Breast epithelium (tissue), 3 donors: ENCODE measurements around the gene N4BP2L1.

Experiments
- CTCF ChIP-seq, 3 donors: fragments of 450-650 bp; IDR thresholded peaks; one replicate each; pipeline ENCODE4 v1.5.1; 2016 to 2017; ENCODE audit warnings: antibody characterized with exemption in 3 of 3, mild to moderate bottlenecking in 3 of 3, moderate library complexity in 3 of 3
- POLR2A ChIP-seq: fragments of 450-650 bp; IDR thresholded peaks from one replicate; pipeline ENCODE4 v1.6.1; 2016; ENCODE audit warnings: antibody characterized with exemption, mild to moderate bottlenecking, moderate library complexity
- POLR2AphosphoS5 ChIP-seq, 3 donors: sonication (generic); formaldehyde crosslinking; IDR thresholded peaks; one replicate each; pipeline ENCODE4 v1.6.1; 2017; ENCODE audit warnings: antibody characterized with exemption in 3 of 3

GRCh38 chr13:32473650-32474049 is 45.7 kb upstream of the N4BP2L1 start:
- TF ChIP-seq POLR2A (no peak), CTCF (IDR thresholded peaks at IDR 0.05) (no peak), POLR2AphosphoS5 (IDR thresholded peaks at IDR 0.05) (no peak)
